ENCODE measurements around the gene APBA2.
"Not testable (repeated sequence)": the region's sequence is repeated elsewhere in the genome, so short reads cannot be mapped to it uniquely, and the experiment has no call there.

The APBA2 gene

DNA sequence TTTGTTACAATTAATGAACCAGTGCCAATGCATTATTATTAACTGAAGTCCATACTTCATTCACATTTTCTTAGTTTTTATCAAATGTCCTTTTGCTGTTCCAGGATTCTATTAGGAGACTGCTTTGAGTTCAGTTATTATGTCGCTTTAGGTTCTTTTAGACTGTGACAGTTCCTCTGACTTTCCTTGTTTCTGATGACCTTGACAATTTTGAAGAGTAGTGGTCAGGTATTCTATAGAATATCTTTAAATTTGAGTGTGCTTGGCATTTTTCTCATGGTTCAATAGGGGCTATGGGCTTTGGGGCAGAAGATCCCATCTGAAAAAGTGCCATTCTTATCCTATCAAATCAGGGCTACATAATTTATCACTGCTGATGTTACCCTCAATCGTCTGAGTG lies 126.3 kb downstream of the APBA2 start:
- no peaks in the 10 kb centered on the region for H3K36me3 ChIP-seq (ENCODE audit: control insufficient read depth in 2 of 2, insufficient read depth in 2 of 2, low read length in 2 of 2)
- H3K9me3 ChIP-seq (ENCODE audit: control insufficient read depth in 2 of 2, low read length in 2 of 2), result no peaks in the 10 kb centered on the region
- H3K4me1 ChIP-seq (ENCODE audit: control insufficient read depth, insufficient read depth, low read length), result no peaks in the 10 kb centered on the region
- no peaks in the 10 kb centered on the region for H3K27me3 ChIP-seq (ENCODE audit: control insufficient read depth in 1 of 2, insufficient read depth in 2 of 2, low read length in 2 of 2)
- H3K27ac ChIP-seq (ENCODE audit: low read length), result no peak overlapping the region
- H3K4me3 ChIP-seq (ENCODE audit: low read length in 2 of 2), result no peak overlapping the region
- H3K9ac ChIP-seq (ENCODE audit: low read length in 2 of 2), result no peak overlapping the region

DNA sequence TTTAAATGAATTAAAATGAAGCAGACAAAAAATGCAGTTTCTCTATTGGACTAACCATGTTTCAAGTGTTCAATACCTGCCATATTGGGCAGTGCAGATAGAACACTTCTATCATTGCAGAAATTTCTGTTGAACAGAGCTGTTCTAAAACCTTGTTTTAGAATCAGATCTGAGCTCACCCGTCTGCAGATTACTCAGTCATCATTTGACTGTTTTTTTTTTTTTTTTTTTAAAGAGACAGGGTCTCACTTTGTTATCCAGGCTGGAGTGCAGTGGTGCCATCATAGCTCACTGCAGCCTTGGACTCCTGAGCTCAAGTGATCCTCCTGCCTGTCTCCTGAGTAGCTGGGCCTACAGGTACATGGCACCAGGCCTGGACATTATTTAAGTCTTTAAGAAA lies 128.7 kb downstream of the APBA2 start:
- Histone ChIP-seq H3K27me3 (ENCODE audit: control insufficient read depth in 1 of 2, insufficient read depth in 2 of 2, low read length in 2 of 2) (no peaks in the 10 kb centered on the region), H3K27ac (ENCODE audit: low read length) (no peak overlapping the region), H3K9me3 (ENCODE audit: control insufficient read depth in 2 of 2, low read length in 2 of 2) (no peaks in the 10 kb centered on the region), H3K4me1 (ENCODE audit: control insufficient read depth, insufficient read depth, low read length) (no peaks in the 10 kb centered on the region), H3K4me3 (ENCODE audit: low read length in 2 of 2) (no peak overlapping the region), H3K36me3 (ENCODE audit: control insufficient read depth in 2 of 2, insufficient read depth in 2 of 2, low read length in 2 of 2) (no peaks in the 10 kb centered on the region), H3K9ac (ENCODE audit: low read length in 2 of 2) (no peak overlapping the region)

DNA sequence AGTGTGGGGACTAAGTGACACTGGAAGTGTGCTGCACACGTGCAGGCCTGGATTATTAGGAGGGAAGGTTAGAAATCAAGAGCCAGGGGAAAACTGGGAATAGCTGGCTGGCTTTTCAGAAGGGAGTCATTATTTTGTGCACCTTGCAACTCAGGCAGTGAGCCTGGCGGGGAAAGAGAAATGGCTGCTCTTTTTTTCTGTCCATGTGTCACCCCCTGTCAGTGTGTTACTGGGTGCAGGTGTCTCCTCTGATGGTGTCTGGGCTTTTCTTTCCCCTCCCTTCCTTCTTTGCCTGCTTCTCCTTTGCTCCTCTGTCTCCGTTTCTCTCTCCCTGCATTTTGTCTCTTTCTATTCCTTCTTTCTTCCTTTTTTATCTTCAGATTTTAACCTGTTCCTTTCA lies 130.7 kb downstream of the APBA2 start:
- no peaks in the 10 kb centered on the region for H3K4me1 ChIP-seq (ENCODE audit: control insufficient read depth, insufficient read depth, low read length)
- H3K9ac ChIP-seq (ENCODE audit: low read length in 2 of 2), result no peak overlapping the region
- H3K9me3 ChIP-seq (ENCODE audit: control insufficient read depth in 2 of 2, low read length in 2 of 2), result no peaks in the 10 kb centered on the region

DNA sequence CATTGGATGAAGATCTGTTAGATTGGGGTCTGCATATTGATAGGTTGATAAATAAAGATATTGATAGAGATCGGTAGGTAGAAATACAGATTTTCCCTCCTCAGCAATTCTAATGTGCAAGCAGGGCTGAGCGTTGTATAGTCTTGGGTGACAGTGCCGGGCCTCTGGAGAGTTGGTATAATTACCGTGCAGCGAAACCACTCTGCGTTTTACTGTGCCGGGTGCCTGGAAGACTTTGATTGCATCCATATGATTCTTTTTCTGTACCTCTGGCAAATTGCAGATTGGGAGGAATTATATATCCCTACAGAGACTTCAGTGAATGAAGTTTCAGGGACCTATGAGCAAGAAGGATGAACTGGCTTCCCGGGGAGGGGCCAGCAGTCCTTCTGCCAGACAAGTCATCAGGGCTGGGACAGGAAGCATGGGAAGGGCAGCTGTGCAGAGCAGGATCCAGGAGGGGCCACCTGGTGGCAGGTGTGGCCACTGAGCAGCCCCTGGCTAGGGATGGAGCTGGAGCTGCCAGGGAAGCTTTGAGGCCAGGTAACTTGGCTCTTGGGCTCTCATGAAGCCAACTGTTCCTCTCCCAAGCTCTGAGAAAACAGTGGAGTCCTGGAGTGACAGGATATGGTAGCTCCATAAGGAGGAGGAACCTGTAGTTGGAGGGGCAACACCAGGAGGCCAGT lies 132.5 kb downstream of the APBA2 start:
- H3K27me3 ChIP-seq (ENCODE audit: control insufficient read depth in 1 of 2, insufficient read depth in 2 of 2, low read length in 2 of 2), result no peaks in the 10 kb centered on the region
- H3K4me1 ChIP-seq (ENCODE audit: control insufficient read depth, insufficient read depth, low read length), result no peaks in the 10 kb centered on the region
- H3K27ac ChIP-seq (ENCODE audit: low read length), result no peak overlapping the region
- H3K4me3 ChIP-seq (ENCODE audit: low read length in 2 of 2), result no peak overlapping the region
- no peaks in the 10 kb centered on the region for H3K9me3 ChIP-seq (ENCODE audit: control insufficient read depth in 2 of 2, low read length in 2 of 2)
- no peak overlapping the region for H3K9ac ChIP-seq (ENCODE audit: low read length in 2 of 2)
- no peaks in the 10 kb centered on the region for H3K36me3 ChIP-seq (ENCODE audit: control insufficient read depth in 2 of 2, insufficient read depth in 2 of 2, low read length in 2 of 2)

More for the DNA sequence above, 130.7 kb downstream of the APBA2 start:
- Histone ChIP-seq H3K27ac (ENCODE audit: low read length) (no peak overlapping the region), H3K27me3 (ENCODE audit: control insufficient read depth in 1 of 2, insufficient read depth in 2 of 2, low read length in 2 of 2) (no peaks in the 10 kb centered on the region), H3K36me3 (ENCODE audit: control insufficient read depth in 2 of 2, insufficient read depth in 2 of 2, low read length in 2 of 2) (no peaks in the 10 kb centered on the region), H3K4me3 (ENCODE audit: low read length in 2 of 2) (no peak overlapping the region)

DNA sequence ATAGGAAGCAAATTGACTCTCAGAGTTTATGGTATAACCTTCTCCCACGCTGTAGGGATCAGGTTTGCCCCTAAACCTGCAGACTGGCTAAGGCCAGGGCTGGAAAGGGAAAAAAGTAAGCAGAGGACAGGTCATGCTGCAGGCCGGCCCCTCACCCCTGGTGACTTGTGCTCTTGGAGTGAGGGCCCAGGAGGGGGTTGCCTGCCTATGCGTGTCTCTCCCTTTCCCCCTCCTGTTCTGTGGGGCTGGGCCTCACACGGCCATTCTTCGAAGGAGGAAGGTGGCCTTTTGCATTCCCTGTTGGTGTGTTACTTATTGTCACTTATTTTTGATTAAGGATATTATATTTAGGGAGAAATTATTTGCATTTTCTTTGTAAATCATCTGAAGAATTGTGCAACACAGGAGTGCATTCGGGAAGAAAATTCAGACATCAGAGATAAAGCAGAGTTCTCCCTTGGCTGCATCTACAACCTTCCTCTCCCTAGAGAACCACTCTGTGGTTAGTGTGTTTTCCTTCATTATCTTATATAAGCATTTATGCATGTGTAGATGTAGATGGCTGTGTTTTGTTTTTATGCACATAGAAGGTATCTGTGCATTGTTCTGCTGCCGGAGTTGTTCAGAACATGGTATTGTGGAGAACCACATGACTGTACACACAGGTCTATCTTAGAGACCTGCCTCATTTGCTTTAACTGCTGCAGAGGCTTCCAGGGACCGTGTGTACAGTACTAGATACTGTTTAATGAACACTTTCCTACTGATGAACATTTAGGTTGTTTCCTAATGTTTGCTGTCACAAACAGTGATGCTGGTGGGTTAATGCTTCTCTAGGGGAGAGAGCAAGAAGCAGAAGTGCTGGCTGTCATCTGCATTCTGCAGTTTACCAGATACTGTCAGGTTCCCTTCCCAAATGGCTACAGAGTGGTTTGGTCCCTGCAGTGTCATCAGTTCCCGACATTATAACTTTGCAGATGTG lies 133.5 kb downstream of the APBA2 start:
- Histone ChIP-seq H3K9me3 (ENCODE audit: control insufficient read depth in 2 of 2, low read length in 2 of 2) (no peaks in the 10 kb centered on the region), H3K27ac (ENCODE audit: low read length) (no peak overlapping the region), H3K27me3 (ENCODE audit: control insufficient read depth in 1 of 2, insufficient read depth in 2 of 2, low read length in 2 of 2) (no peaks in the 10 kb centered on the region), H3K4me1 (ENCODE audit: control insufficient read depth, insufficient read depth, low read length) (no peaks in the 10 kb centered on the region), H3K4me3 (ENCODE audit: low read length in 2 of 2) (no peak overlapping the region), H3K36me3 (ENCODE audit: control insufficient read depth in 2 of 2, insufficient read depth in 2 of 2, low read length in 2 of 2) (no peaks in the 10 kb centered on the region), H3K9ac (ENCODE audit: low read length in 2 of 2) (no peak overlapping the region)

DNA sequence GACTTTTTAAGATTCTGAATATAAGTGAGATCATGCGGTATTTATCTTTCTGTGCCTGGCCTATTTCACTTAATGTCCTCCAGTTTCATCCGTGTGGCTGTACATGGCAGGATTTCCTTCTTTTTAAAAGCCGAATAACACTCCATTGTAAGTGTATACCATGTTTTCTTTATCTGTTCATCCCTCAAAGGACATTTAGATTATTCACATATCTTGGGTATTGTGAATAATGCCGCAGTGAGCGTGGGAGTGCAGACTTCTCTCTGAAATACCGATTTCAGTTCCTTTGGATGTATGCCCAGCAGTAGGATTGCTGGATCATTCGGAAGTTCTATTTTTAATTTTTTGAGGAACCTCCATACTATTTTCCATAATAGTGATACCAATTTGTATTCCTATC lies 136.1 kb downstream of the APBA2 start:
- Histone ChIP-seq H3K9me3 (ENCODE audit: control insufficient read depth in 2 of 2, low read length in 2 of 2) (no peaks in the 10 kb centered on the region), H3K4me3 (ENCODE audit: low read length in 2 of 2) (no peak overlapping the region), H3K9ac (ENCODE audit: low read length in 2 of 2) (no peak overlapping the region), H3K36me3 (ENCODE audit: control insufficient read depth in 2 of 2, insufficient read depth in 2 of 2, low read length in 2 of 2) (no peaks in the 10 kb centered on the region), H3K27ac (ENCODE audit: low read length) (no peak overlapping the region), H3K4me1 (ENCODE audit: control insufficient read depth, insufficient read depth, low read length) (no peaks in the 10 kb centered on the region), H3K27me3 (ENCODE audit: control insufficient read depth in 1 of 2, insufficient read depth in 2 of 2, low read length in 2 of 2) (no peaks in the 10 kb centered on the region)

DNA sequence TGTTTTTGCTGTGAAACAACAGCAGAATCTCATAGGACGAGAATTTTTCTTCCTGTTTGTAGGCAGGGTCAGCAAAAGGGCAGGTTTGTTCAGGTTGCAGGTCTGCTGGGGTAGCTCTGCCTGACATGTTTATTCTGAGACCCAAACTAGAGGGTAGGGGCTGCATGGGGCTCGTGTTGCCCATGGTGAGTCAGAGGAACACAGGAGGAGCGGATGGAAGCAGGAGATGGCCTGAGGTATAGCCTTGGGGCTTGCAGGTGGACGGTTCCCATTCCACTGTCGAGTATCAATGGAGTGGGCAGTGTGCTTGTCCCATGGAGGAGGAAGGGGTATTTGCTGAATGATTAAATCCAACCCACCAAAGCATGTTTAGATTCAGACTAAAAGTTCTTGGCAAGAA lies 138.9 kb downstream of the APBA2 start:
- H3K4me1 ChIP-seq (ENCODE audit: control insufficient read depth, insufficient read depth, low read length), result no peaks in the 10 kb centered on the region
- no peak overlapping the region for H3K4me3 ChIP-seq (ENCODE audit: low read length in 2 of 2)
- H3K27ac ChIP-seq (ENCODE audit: low read length), result no peak overlapping the region
- H3K9ac ChIP-seq (ENCODE audit: low read length in 2 of 2), result no peak overlapping the region
- H3K9me3 ChIP-seq (ENCODE audit: control insufficient read depth in 2 of 2, low read length in 2 of 2), result no peaks in the 10 kb centered on the region
- no peaks in the 10 kb centered on the region for H3K36me3 ChIP-seq (ENCODE audit: control insufficient read depth in 2 of 2, insufficient read depth in 2 of 2, low read length in 2 of 2)
- H3K27me3 ChIP-seq (ENCODE audit: control insufficient read depth in 1 of 2, insufficient read depth in 2 of 2, low read length in 2 of 2), result no peaks in the 10 kb centered on the region

DNA sequence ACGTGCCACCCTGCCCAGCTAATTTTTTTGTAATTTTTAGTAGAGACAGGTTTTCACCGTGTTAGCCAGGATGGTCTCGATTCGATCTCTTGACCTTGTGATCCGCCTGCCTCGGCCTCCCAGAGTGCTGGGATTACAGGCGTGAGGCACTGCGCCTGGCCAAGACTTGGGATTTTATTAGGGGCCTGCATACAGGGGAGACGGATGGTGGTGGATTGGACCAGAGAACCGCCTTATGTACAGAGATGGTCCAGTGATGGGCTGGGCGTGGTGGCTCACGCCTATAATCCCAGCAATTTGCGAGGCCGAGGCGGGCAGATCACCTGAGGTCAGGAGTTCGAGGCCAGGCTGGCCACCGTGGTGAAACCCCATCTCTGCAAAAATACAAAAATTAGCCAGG lies 139.6 kb downstream of the APBA2 start:
- not testable (repeated sequence) for H3K4me3 ChIP-seq (ENCODE audit: low read length in 2 of 2); H3K27ac ChIP-seq (ENCODE audit: low read length); H3K9me3 ChIP-seq (ENCODE audit: control insufficient read depth in 2 of 2, low read length in 2 of 2); H3K4me1 ChIP-seq (ENCODE audit: control insufficient read depth, insufficient read depth, low read length); H3K36me3 ChIP-seq (ENCODE audit: control insufficient read depth in 2 of 2, insufficient read depth in 2 of 2, low read length in 2 of 2); H3K9ac ChIP-seq (ENCODE audit: low read length in 2 of 2); H3K27me3 ChIP-seq (ENCODE audit: control insufficient read depth in 1 of 2, insufficient read depth in 2 of 2, low read length in 2 of 2)

DNA sequence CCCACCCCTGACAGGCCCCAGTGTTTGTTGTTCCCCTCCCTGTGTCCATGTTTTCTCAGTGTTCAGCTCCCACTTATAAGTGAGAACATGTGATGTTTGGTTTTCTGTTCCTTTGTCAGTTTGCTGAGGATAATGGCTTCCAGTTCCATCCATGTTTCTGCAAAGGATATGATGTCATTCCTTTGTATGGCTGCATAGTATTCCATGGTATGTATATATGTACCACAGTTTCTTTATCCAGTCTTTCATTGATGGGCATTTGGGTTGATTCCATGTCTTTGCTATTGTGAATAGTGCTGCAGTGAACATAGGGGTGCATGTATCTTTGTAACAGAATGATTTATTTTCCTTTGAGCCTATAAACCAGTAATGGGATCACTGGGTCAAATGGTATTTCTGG lies 142.4 kb downstream of the APBA2 start:
- H3K36me3 ChIP-seq (ENCODE audit: control insufficient read depth in 2 of 2, insufficient read depth in 2 of 2, low read length in 2 of 2); H3K9me3 ChIP-seq (ENCODE audit: control insufficient read depth in 2 of 2, low read length in 2 of 2); H3K9ac ChIP-seq (ENCODE audit: low read length in 2 of 2); H3K27ac ChIP-seq (ENCODE audit: low read length); H3K27me3 ChIP-seq (ENCODE audit: control insufficient read depth in 1 of 2, insufficient read depth in 2 of 2, low read length in 2 of 2); H3K4me1 ChIP-seq (ENCODE audit: control insufficient read depth, insufficient read depth, low read length); H3K4me3 ChIP-seq (ENCODE audit: low read length in 2 of 2): not testable (repeated sequence)

DNA sequence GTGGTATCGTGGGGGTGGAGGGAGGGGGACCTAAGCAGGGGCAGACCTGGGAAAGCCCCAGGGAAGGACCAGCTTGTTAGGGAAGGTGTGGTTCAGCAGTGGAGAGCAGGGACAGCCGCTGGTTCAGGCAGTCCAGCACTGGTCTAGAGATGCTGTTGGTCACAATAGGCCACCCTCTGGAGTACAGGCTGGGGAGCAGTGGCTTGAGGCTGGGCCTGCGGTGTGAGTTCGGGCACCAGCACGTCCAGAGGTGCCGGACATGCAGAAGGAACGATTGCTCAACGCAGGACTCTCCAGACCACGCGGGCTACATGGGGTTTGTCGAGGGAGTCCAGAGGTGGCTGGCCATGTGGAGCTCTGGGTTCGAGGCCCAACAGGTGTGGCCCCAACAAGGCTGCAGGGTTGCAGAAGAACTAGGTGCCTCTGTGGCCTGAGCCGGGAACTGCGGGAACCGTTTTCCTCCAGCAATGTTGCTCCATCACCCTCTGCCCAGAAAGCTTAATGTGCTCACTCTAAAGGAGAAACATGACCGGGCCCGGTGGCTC lies 143.9 kb downstream of the APBA2 start:
- Histone ChIP-seq H3K4me3 (ENCODE audit: low read length in 2 of 2) (no peak overlapping the region), H3K27ac (ENCODE audit: low read length) (no peak overlapping the region), H3K36me3 (ENCODE audit: control insufficient read depth in 2 of 2, insufficient read depth in 2 of 2, low read length in 2 of 2) (no peaks in the 10 kb centered on the region), H3K9me3 (ENCODE audit: control insufficient read depth in 2 of 2, low read length in 2 of 2) (no peaks in the 10 kb centered on the region), H3K4me1 (ENCODE audit: control insufficient read depth, insufficient read depth, low read length) (no peaks in the 10 kb centered on the region), H3K9ac (ENCODE audit: low read length in 2 of 2) (no peak overlapping the region), H3K27me3 (ENCODE audit: control insufficient read depth in 1 of 2, insufficient read depth in 2 of 2, low read length in 2 of 2) (no peaks in the 10 kb centered on the region)
